Esophagus squamous epithelium (tissue), 5 donors: ENCODE measurements around the gene FBXO47. TPM values are rescaled to one million over a fixed set of nuclear protein-coding genes. Genes with fewer than 3 reads are reported as not detected.

Source experiments
- DNase-seq: peaks from one replicate; lab custom pipeline; 2025; lab: John Stamatoyannopoulos, UW
- H3K27ac ChIP-seq, 4 donors: fragments of 200-600 bp; sonication (generic); one replicate each; pipeline ENCODE4 v1.5.1; 2016 to 2019; ENCODE audit warnings: mild to moderate bottlenecking in 1 of 4
- H3K27me3 ChIP-seq, 4 donors: fragments of 200-600 bp; sonication (generic); 1 replicate in 3 of 4; 2 replicates in 1 of 4; pipeline versions ENCODE4 v1.5.1 to v1.6.0; 2017 to 2021; ENCODE audit warnings: antibody characterized with exemption in 1 of 4
- H3K36me3 ChIP-seq, 3 donors: fragments of 200-600 bp; sonication (generic); one replicate each; pipeline ENCODE4 v1.5.1; 2016 to 2019
- H3K4me1 ChIP-seq, 3 donors: fragments of 200-600 bp; sonication (generic); one replicate each; pipeline ENCODE4 v1.5.1; 2017 to 2019
- H3K4me3 ChIP-seq, 4 donors: fragments of 200-600 bp; sonication (generic); 1 replicate in 3 of 4; 2 replicates in 1 of 4; pipeline ENCODE4 v1.5.1; 2016 to 2019; ENCODE audit warnings: mild to moderate bottlenecking in 2 of 4, moderate library complexity in 1 of 4
- H3K9me3 ChIP-seq, 3 donors: fragments of 200-600 bp; sonication (generic); one replicate each; pipeline ENCODE4 v1.5.1; 2016 to 2019
- POLR2A ChIP-seq, 4 donors: fragments of 450-650 bp; IDR thresholded peaks; one replicate each; pipeline ENCODE4 v1.6.1; 2017; ENCODE audit warnings: antibody characterized with exemption in 4 of 4, mild to moderate bottlenecking in 4 of 4, moderate library complexity in 3 of 4
- WGBS, 2 donors: methylation state at CpG; one replicate each; pipeline ENCODE4 v1.1.5; 2018; 5-methylcytosine and 5-hydroxymethylcytosine counted together
- intact Hi-C: fragments of 100-400 bp; cut with DNase I; formaldehyde crosslinking; loops from one replicate; pipeline ENCODE4 v1.15.0; 2022
- total RNA-seq, 4 donors: library from RNA; depleted of rRNA; stranded (reverse); fragments of >200 nt; gene quantifications; one replicate each; pipeline ENCODE4 v1.1.0, GENCODE V29; 2016
- TF ChIP-seq, protein P1 (sequence below), 6 experiments: fragments of 450-650 bp in 4 of 6; fragments of 200-600 bp in 2 of 6; sonication (generic) in 2 of 6; IDR thresholded peaks; one replicate each; pipeline ENCODE4 v1.5.1; 2016 to 2019; ENCODE audit warnings: antibody characterized with exemption in 6 of 6, mild to moderate bottlenecking in 4 of 6, moderate library complexity in 4 of 6
- donor health status: DM: yes; HTN: yes; CAD: no.

The FBXO47 gene, protein sequence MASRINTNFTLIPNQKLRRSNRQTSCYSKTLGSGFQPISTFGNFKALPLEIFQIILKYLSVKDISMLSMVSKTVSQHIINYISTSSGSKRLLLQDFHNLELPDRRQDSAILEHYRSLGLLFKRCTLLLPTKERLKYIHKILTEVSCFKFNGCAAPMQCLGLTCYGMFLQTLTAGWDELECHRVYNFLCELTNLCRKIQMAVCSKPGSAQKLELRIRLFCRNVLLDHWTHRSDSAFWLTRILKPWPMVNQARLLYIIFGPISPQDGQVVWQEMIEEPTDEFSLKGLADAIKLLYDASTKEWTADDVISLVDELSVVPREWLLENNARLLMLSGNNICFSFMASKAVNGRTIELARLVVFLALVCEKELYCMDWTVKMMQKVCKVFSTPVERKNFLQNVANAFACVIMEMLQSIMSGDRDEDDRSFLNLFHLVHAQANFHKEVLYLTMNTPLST
- not detected for total RNA-seq

DNA sequence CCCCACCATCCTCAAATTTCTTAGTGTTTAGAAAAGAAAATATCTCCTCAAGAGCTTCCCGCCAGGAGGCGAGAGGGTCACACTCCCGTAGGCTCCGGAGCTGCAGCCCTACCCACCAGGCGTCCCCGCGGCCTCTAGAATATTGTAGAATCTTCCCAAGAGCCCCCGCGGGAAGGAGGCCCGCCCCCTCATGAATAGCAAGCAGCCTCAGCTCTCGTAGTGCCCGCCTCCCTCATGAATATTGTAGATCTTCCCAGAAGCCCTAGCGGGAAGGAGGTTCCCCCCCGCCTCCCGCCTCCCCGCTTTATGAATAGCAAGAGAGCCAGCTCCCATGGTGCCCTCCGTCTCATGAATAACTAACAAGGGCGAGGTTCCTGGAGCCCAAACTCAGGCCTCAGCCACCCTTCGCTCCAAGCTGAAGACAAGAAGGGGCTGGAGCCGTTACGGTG, at the start of gene FBXO47:
TSS of gene FBXO47 (minus strand) at position 114 of the 449 bp plus-strand sequence. CDS start 4,378 bp downstream, outside the sequence.
- no peaks in the 10 kb centered on the region for H3K9me3 ChIP-seq
- no peaks in the 10 kb centered on the region for H3K36me3 ChIP-seq
- H3K27me3 ChIP-seq = no peaks in the 10 kb centered on the region
- intact Hi-C loops = no loop called here
- peak within 1 kb of the TSS; percentile 8 to 38 (median 32) for H3K4me3 ChIP-seq
- TF ChIP-seq POLR2A (IDR thresholded peaks at IDR 0.05) = peak in 1 of 4 donors; percentile 21
- TF ChIP-seq, protein P1, sequence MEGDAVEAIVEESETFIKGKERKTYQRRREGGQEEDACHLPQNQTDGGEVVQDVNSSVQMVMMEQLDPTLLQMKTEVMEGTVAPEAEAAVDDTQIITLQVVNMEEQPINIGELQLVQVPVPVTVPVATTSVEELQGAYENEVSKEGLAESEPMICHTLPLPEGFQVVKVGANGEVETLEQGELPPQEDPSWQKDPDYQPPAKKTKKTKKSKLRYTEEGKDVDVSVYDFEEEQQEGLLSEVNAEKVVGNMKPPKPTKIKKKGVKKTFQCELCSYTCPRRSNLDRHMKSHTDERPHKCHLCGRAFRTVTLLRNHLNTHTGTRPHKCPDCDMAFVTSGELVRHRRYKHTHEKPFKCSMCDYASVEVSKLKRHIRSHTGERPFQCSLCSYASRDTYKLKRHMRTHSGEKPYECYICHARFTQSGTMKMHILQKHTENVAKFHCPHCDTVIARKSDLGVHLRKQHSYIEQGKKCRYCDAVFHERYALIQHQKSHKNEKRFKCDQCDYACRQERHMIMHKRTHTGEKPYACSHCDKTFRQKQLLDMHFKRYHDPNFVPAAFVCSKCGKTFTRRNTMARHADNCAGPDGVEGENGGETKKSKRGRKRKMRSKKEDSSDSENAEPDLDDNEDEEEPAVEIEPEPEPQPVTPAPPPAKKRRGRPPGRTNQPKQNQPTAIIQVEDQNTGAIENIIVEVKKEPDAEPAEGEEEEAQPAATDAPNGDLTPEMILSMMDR (IDR thresholded peaks at IDR 0.05) = no peak
- peak; percentile 64 for DNase-seq
- WGBS, 2 donors = 8 to 20% methylated on average over 11 to 14 of the region's 21 CpGs
- H3K27ac ChIP-seq = peak within 1 kb of the TSS; percentile 45 to 77 (median 68)
- peaks cover 0 to 12% (median 0%) of the 10 kb centered on the region in 3 donors for H3K4me1 ChIP-seq

DNA sequence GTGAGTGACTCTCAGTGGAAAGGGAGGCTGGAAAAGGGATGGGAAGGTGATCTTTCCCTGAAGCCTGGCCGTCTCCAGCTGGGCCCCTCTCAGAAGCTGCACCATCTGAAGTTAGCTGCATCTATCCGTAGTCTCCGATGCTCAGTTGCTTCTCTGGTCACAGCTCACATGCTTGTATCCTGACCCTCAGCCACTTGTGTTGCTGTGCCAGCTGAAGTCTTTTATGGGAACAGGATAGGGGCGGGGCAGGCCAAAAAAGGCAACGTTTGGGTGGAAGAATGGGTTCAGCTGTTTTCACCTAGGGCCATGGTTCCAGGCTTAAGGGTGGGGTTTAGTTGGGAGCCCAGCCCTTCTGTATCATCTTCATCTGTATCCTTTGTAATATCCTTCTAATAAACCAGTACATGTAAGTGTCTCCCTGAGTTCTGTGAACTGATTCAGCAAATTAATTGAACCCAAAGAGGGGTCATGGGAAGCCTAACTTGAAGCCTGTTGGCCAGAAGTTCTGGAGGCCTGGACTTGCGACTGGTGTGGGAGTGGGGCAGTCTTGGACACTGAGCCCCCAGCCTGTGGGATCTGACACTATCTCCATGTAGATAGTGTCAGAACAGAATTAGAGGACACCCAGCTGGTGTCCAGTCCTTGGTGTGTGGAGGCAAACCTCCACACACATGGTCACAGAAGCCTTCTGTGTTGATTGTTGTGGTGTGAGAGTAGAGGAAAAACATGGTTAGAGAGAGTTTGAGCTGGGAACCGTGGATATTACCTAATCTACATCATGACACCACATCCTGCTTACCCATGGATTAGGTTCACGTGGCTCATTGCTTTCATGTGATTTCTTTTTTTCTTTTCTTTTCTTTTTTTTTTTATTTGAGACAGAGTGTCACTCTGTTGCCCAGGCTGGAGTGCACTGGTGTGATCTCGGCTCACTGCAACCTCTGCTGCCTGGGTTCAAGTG, 49.3 kb upstream of the FBXO47 start:
- no peaks in the 10 kb centered on the region for H3K36me3 ChIP-seq
- peak overlapping the region in 2 of 4 donors; percentile 6 to 18 for H3K27ac ChIP-seq
- WGBS, 2 donors = 53 to 60% methylated on average over 8 of the region's 9 CpGs
- H3K9me3 ChIP-seq = no peaks in the 10 kb centered on the region
- peaks cover 18 to 52% (median 31%) of the 10 kb centered on the region in 3 donors for H3K4me1 ChIP-seq
- TF ChIP-seq, protein P1 (IDR thresholded peaks at IDR 0.05) = no peak
- no peak overlapping the region for H3K4me3 ChIP-seq
- DNase-seq = no peak
- H3K27me3 ChIP-seq = no peaks in the 10 kb centered on the region
- intact Hi-C loops = no loop called here

DNA sequence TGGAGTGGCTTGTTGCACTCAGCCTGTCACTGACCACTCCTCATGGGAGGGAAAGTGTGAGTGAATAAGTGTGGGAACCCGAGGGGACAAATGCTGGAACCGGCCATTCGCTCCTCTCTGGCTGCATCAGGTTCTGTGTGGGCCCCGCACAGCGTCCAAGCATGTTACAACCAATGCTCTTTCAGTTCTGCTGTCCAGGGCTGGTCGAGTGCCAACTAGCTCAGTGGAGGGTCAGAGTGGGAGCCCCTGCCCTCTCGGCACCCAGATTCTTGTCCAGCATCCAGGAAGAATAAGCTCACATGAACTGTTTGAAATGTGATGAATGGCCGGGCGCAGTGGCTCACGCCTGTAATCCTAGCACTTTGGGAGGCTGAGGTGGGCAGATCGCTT, 48.3 kb upstream of the FBXO47 start:
- 94% methylated on average over 3 to 10 of the region's 11 CpGs for WGBS, 2 donors

DNA sequence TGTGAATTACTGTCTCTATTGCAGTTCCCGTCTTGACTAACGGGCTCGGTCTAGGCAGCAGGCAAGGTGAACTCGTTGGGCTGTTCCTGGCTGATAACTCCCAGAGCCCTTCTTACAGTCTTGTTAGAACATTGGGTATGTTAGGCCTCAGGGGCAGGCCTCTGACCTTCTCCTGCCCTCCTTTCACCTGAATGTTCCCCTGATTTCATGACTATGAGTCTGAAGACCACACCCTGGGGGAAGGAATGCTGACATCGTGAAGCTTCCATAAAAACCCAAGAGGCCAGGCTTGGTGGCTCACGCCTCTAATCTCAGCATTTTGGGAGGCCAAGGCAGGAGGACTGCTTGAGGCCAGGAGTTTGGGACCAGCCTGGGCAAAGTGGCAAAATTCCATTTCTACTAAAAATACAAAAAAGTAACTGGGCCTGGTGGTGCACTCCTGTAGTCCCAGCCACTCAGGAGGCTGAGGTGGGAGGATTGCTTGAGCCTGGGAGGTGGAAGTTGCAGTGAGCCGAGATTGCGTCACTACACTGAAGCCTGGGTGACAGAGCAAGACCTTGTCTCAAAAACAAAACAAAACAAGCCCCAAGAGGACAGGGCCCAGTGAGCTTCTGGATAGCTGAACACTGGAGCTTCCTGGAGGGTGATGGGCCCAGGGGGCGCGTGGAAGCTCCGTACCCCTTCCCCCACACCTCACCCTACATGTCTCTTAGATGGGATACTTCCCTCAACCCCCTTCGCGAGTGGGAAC, 47.8 kb upstream of the FBXO47 start:
- no peak for DNase-seq

More for the DNA sequence above, 48.3 kb upstream of the FBXO47 start:
- peaks cover 18 to 52% (median 31%) of the 10 kb centered on the region in 3 donors for H3K4me1 ChIP-seq
- intact Hi-C loops = no loop called here
- peak overlapping the region in 1 of 4 donors; percentile 55 for H3K27ac ChIP-seq
- DNase-seq = no peak
- H3K4me3 ChIP-seq = no peak overlapping the region
- H3K36me3 ChIP-seq = no peaks in the 10 kb centered on the region
- H3K27me3 ChIP-seq = no peaks in the 10 kb centered on the region
- no peak for TF ChIP-seq POLR2A (IDR thresholded peaks at IDR 0.05)
- TF ChIP-seq, protein P1 (IDR thresholded peaks at IDR 0.05) = no peak
- no peaks in the 10 kb centered on the region for H3K9me3 ChIP-seq

More for the DNA sequence above, 47.8 kb upstream of the FBXO47 start:
- Histone ChIP-seq H3K27ac (peak overlapping the region in 3 of 4 donors; percentile 38 to 55 (median 55)), H3K27me3 (no peaks in the 10 kb centered on the region), H3K4me3 (no peak overlapping the region), H3K36me3 (no peaks in the 10 kb centered on the region), H3K4me1 (peaks cover 18 to 52% (median 31%) of the 10 kb centered on the region in 3 donors), H3K9me3 (no peaks in the 10 kb centered on the region)
- TF ChIP-seq, protein P1 (IDR thresholded peaks at IDR 0.05) = no peak
- no peak for TF ChIP-seq POLR2A (IDR thresholded peaks at IDR 0.05)
- 70 to 85% methylated on average over 9 to 13 of the region's 13 CpGs for WGBS, 2 donors
- intact Hi-C loops = no loop called here
